Left colon (tissue), 2 donors: ENCODE measurements around the gene CRYL1. TPM values are rescaled to one million over a fixed set of nuclear protein-coding genes. Genes with fewer than 3 reads are reported as not detected.

Experiments
- ATAC-seq: fragments of 200-7000 bp; cut with Tn5 transposase; one replicate; pipeline ENCODE4 v1.9.1; 2020; ENCODE audit warnings: mild to moderate bottlenecking, moderate library complexity
- DNase-seq, 2 donors: peaks; one replicate each; pipeline ENCODE4 v3.0.0-alpha.2; 2020
- intact Hi-C, 2 donors: fragments of 100-400 bp; cut with DNase I in 1 of 2; cut with micrococcal nuclease in 1 of 2; formaldehyde crosslinking; loops; one replicate each; pipeline versions ENCODE4 v1.11.2 to v1.14.0; 2022; cut with DNase I, micrococcal nuclease
- total RNA-seq, 2 donors: library from RNA; stranded (reverse); fragmentation: NEBNext Ultra II Directional; extraction: Animal tissue kit (Norgen Biotek cat#: 25700); gene quantifications; one replicate each; pipeline ENCODE4 v1.2.1, GENCODE V29; 2021
- donor health status: DM: no; HTN: no; CAD: no.
- donor health status: DM: yes; HTN: yes; CAD: no.

The CRYL1 gene
- total RNA-seq, 2 donors from 2014 or later = 115 to 128 TPM

DNA sequence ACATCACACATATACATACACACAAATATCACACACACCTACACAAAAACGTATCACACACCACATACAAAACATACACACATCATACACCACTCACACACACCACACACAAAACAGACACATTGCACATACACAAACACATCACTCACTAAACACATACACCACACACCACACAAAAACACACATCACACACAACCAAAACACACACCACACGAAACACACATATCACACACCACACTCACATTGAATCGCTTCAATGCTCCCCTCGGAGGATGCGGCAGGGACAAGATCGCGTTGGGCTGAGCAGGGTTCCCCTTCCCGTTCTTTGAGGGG lies 131.5 kb downstream of the CRYL1 start:
- intact Hi-C loops = no loop called here
- ATAC-seq = no peak
- DNase-seq = no peak

DNA sequence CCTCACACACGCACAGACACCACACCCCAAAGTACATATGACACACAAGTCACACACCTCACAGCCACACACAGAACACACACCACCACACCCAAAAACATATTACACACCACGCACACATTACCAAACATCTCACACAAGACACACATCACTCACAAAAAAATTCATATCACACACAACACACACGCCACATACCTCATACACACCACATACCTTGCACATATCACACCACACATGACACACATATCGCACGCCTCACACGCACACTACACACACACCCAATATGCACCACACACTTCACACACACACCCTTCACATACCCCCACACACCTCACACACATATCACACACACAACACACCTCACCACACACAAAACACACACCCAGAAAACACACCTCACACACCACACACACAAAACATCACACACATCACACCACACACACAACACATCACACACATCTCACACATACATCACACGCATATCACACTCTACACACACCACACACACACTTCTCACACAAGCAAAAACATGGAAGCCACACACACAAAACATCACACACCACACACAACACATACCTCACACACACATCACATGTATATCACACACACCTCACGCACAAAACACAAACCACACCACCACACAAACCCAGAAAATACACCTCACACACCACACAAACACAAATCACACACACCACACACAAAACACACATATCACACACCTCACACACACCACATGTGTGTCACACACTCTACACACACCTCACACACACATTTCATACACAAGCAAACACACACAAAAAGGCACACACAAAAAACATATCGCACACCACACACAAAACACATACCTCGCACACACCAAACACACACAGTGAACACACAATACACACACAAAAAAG lies 132.1 kb downstream of the CRYL1 start:
- no peak for DNase-seq
- intact Hi-C loops = no loop called here
- no peak for ATAC-seq

DNA sequence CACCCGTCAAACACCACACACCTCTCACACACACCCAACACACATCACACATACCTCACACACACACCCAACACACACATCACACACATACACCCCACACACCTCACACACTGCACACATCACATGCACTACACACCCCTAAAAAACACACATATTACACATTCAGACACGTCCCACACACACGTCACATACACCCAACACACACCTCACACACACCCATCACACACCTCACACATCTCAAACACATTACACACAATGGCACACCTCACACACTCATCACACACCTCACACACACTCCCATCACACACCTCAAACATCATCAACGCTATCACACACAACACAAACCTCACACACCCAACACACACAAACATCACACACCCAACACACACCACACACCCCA lies 133.1 kb downstream of the CRYL1 start:
- DNase-seq = no peak
- intact Hi-C loops = no loop called here
- no peak for ATAC-seq

DNA sequence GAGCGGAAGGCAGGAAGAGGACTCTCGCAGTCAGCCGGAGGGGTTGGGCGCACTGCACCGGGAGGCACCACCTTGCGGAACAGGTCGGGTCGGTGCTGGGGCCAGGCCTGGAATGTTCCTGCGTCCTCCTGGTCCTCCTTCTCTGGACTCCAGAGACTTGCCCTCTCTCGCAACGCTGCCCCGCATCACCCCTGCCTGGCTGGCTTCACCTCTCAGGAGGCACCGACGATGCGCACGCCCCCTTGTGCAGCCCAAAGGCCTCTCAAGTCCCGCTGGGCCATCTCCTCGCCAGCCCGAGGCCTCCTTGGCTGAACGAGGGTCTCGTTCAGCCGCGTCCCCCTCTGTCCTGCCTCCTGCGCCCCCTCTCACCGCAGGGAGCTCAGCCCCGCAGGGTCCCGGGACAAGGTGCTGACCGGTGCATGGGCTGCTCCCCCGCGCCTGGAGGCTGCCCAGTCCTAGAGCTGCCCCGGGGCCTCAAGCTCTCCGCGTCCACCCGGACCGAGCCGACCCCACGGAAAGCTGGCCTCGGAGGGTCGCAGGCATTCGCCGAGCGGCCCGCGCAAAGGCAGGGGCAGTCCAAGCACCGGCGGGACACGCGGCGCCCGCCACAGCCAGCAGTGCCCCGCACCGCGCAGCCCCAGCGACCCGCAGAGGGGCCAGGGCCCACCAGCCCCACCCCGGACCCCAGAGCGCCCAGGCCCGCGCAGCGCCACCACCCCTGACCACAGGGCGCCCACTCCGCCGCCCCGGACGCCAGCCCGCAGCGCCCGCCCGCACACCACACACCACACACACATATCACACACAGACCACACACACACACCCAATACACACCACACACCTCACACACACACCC lies 133.8 kb downstream of the CRYL1 start:
- intact Hi-C loops = no loop called here
- DNase-seq (no peak), ATAC-seq (peak; percentile 37)

DNA sequence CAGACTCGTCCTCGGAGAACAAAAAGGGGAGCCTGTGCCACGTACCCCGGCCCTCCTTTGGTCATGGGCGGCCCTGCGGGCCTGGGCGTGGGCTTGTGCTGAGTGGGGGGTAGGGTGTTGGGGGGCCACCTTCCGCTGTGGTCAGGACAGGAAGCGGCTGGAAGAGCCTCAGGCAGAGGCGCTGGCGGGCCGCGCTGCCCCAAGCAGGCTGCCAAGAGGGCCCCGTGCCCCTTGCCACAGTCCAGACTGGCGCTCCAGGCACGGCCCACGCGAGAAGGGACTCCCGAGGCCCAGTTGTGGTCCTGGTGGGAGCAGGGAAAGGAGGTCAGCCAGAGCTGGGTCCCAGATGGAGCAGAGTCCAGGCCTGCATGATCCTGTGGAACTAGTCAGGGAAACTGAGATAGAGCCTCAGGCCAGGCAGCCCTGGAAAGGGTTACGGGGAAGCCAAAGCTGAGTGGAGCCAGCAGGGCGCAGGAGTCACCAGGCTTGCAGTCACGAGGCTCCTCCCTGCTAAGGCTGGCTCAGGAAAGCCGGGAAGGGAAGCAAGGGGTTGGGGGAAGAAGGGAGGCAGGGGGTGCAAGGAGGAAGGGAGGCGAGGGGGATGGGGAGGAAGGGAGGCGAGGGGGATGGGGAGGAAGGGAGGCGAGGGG lies 135.0 kb downstream of the CRYL1 start:
- ATAC-seq (no peak), DNase-seq (no peak)
- intact Hi-C loops = no loop called here

DNA sequence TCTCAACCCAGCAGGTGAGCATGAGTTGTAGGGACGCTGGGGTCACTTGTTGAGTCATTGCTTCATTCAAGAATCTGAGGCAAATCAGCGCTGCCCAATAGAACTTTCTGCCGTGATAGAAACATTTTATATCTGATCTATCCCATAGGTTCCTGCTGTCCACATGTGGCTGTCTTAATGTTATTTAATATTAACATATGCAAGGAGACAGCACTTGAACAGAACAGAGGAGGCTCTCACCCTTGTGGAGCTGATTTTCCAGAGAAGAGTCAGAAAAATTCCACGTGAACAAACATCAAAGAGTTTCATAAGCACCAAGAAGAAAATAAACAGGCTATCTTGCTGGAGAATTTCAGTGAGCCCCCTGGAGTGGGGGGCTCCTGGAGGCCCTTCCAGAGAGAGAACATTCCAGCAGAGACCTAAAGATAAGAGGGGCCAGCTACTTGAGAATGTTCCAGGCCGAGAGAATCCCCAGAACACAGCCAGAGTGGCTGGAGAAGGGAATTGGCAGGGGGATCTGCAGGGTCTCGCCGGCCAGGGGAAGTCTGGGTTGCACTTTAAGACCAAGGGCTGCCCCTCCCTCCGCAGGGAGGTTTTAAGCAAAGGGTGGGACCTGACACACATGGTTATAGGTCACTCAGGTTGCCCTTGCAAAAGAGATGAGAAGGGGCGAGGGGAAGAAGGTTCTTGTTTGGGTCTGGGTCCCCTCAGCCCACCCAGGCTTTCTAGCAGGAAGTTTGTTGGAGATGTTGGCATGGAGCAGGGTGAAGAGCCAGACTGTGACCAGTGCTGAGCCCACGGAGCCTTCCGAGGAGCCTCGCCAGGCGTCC lies 135.7 kb downstream of the CRYL1 start:
- ATAC-seq (no peak), DNase-seq (no peak)
- intact Hi-C loops = no loop called here

DNA sequence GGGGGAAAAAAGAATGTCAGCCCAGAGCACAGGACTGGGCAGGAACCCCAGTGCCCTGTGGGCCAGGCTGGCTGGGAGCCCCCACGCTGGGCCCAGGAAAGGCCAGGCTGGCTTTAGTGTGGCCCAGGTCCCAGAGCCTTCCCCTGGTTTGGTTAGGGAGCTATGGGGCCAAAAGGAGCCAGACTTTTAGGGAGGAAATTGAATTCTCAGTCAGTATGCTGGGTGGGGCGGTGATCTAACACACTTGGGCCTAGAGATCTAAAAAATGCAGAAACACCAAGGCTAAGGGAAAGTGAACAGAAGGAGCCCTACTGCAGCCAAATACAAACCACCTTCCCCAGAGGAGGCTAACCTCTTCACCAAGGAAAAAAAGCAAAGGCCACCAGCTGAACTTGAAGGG lies 137.5 kb downstream of the CRYL1 start:
- DNase-seq = no peak
- ATAC-seq = no peak
- intact Hi-C loops = no loop called here

DNA sequence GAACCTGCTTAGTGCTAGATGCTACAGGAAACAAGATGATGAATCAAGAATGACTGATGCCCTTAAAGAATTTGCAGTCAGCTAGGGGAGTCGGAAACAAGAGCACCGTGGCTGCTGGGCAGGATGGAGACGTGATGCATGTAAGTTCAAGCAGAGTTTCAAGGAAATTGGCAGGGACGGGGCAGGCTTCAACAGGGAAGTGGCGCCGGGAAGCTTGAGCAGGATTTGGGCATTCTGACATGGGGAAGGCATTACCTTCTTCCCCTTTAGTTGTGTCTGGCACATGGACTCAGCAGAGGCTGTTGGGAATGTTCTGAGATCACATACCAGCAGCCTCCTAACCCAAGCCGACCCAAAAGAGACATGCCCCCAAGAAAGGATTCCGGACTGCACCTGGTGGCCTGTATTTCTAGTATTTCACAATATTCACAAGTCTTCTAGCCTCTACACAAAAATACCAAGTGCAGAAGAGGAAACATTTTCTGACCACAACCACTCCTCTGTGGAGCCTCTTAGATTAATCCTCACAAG lies 138.2 kb downstream of the CRYL1 start:
- intact Hi-C loops = no loop called here
- no peak for DNase-seq
- no peak for ATAC-seq

DNA sequence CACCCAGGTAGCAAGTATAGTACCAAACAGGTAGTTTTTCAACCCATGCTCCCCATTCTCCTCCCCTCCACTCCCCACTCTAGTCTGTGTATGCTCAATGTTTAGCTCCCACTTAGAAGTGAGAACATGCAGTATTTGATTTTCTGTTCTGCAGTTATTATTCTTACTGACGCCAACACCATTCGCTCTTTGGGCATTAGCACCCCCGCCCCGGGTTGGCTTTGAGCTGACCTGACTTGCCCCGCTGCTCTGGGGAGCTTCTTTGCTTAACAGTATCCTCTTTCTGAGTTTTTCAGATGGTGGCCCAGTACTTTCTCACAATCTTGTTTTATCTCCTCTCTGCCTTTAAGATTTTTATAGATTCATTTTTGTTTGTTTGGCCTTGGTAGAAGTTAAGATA lies 138.7 kb downstream of the CRYL1 start:
- DNase-seq (no peak), ATAC-seq (no peak)
- intact Hi-C loops = no loop called here

DNA sequence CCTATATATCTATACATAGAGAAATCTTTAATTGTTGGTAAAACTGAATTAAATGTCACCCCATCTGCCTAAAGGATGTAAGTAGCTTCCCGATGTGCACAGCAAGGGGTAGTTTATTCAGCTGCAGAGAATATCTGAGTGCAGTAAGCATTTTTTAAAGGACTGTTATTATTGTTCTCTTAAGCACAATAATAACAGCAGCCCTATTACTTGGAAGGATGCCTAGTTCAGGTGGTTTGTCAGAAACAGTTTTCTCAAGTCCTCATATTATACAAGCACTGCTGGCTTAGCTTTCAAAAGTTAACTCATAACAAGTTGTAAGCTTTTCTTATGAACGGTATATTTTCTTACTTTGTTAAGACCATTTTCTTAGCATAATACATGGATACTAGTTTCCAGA lies 142.6 kb downstream of the CRYL1 start:
- ATAC-seq (no peak), DNase-seq (no peak)
- intact Hi-C loops = no loop called here

DNA sequence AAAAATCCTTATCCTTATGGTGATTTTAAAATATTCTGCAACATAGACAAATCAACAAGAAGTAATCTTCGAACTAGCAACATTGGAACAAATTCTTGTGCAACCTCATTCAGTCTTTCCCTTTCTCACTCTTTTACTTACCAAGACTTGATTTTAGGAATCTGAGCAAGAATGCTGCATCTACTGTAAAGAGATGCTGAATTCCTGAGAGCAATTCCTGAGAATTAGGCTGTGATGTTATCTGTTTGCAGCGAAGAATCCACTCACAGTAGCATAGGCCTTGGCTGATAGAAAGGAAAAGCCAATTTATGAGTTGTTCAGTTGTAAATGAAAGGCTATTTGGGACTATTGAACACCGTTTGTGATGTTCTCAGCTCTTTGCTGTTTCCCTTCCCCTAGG lies 144.3 kb downstream of the CRYL1 start:
- ATAC-seq (no peak), DNase-seq (no peak)
- intact Hi-C loops = no loop called here

DNA sequence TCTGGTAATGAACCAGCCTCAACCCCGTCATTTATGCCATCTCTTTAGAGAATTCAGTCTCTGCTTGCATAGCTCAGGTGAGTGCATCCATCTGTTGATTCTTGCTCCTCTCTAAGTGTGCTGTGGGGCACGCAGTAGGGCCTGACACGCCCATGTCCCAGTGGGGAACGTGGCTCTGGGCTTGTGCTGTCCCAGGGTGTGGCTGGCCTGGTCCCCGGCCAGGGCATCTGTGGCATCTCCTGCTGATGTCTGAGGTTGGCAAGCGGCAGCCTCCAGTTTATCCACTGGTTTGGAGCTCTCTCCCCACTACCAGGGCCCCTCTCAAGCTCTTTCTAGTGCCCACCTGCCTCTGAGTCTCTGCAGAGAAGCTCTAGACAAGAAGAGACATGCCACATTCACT lies 146.9 kb downstream of the CRYL1 start:
- no peak for ATAC-seq

DNA sequence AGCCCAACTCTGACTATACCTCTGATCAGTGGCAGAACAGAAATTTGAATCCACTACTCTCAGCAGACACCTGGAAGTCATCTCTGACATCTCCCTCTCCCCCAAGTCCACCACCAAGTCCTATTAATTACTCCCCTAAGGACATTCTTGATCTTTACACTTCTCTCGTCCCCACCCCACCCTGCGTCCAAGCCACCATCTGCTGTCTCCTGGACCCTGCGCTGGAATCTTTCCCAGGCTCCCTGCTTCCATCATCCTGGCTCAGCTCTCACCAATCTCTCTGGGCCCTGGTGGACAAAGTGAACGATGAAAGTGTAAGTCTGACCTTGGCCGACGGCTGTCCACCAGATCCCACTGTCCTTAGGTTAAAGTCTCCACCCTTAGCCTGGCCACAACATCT lies 147.9 kb downstream of the CRYL1 start:
- DNase-seq (no peak), ATAC-seq (no peak)
- intact Hi-C loops = no loop called here

More for the DNA sequence above, 146.9 kb downstream of the CRYL1 start:
- DNase-seq = no peak
- intact Hi-C loops = no loop called here

DNA sequence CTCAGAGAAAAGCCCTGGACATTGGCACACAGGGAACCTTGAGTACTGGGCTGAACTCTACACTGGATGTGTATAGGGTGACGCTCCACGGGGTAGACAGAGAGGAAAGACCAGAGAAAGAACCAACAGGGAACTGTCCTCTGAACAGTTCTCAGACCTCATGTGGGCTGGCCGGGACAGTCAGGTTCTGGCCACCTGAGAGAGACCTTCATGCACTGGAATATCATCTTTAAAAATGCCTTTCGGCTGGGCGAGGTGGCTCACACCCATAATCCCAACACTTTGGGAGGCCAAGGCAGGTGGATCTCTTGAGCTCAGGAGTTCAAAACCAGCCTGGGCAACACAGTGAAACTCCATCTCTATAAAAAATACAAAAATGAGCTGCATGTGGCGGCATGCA lies 149.8 kb downstream of the CRYL1 start:
- intact Hi-C loops = no loop called here
- no peak for DNase-seq
- no peak for ATAC-seq

DNA sequence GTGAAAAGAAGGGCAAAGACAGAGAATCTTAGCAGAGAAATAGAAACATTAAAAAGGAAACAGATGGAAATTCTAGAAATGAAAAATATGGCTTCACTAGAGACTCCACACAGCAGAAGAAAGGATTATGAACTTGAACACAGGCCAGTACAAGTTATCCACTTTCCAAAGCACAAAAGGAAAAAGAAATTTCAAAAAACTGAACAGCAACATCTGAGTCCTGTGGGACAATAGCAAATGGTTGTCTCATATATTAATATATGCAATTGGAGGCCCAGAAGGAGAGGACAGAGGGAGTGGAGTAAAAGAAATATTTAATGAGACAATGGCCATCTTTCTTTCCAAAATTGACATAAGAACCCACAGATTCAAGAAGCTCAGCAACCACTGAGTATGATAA lies 151.8 kb downstream of the CRYL1 start:
- ATAC-seq (no peak), DNase-seq (no peak)
- intact Hi-C loops = no loop called here

DNA sequence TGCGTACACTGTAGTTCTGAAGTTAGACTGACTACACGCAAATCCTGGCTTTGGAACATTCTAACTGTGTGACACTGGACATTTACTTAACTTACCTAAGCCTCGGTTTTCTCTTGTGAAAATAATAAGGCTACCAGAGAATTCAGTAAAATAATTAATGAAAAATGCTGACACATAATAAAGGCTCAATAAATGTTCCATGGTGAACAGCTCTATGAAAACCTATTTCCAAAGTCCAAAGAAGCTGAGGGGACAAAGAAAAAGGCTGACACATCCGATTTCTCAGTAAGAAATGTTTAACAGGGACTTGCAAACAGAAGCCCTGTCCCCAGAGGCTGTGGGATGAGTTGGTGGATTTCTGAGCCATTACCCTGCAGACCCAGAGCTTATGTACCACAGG lies 153.8 kb downstream of the CRYL1 start:
- intact Hi-C loops = no loop called here
- no peak for ATAC-seq
- no peak for DNase-seq

DNA sequence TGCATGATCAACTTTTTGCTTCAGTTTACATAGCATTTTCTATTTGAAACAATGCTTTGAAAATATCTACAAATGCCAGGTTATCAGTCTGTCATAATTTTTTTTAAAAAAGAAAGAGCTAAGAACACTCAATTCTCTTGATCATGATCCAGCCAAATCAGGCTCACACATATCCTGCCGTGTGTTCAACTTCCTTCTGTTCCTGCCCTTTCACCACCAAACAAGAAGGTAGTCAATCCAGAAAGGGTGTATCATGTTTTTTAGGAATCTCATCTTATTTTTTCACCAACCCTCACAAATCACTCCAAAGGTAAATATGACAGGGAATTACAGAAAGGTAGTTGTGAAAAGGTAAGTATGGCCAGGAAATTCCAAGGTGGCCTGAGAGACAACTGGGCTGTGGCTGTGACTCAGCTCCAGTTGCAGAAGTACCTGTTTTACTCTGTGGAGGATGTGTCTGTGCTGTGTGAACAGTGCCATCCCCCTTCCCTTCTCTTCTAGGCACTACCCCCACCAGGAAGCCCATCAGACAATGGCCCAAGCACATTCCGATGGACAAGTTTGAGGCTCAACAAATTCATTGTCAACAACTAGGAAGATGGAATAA lies 154.7 kb downstream of the CRYL1 start:
- ATAC-seq (no peak), DNase-seq (no peak)
- intact Hi-C loops = no loop called here

DNA sequence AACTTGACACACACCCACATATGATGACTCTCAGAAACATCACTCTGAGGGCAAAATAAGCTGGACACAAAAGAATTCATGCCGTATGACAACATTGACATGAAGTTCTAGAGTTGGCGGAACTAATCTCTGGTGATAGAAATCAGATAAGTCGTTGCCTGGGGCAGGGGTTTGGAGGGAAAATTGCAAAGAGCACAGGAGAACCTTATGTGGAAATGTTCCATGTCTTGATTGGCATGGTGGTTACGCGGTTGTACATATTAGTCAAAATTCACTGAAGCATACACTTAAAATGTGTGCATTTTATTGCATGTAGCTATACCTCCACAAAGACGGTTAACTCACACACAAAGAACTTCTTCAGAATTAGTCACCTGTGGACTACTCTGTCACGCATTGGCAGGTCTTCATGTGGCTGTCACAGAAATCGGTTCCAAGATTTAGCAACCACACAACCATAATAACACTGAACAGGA lies 155.7 kb downstream of the CRYL1 start:
- DNase-seq (no peak), ATAC-seq (no peak)
- intact Hi-C loops = no loop called here
